Loucy (cell line): ENCODE measurements around the gene FLYWCH2.
A peak's percentile ranks its signal among the peaks of the same experiment; 100 is the strongest.

ENCODE experiments used
- H2AFZ ChIP-seq: fragments of 200-600 bp; sonication (generic); 2 replicates; pipeline ENCODE4 v1.6.0; 2016; ENCODE audit warnings: antibody characterized with exemption, mild to moderate bottlenecking, low read length, moderate library complexity
- H3F3A ChIP-seq: fragments of 200-600 bp; 2 replicates; pipeline ENCODE4 v1.6.0; 2016; ENCODE audit warnings: antibody characterized with exemption, low read depth, mild to moderate bottlenecking
- H3K27me3 ChIP-seq: fragments of 200-600 bp; sonication (generic); 2 replicates; pipeline ENCODE4 v1.6.1; 2014; ENCODE audit warnings: low read length, mild to moderate bottlenecking; ENCODE audit not compliant: insufficient read depth, poor library complexity, severe bottlenecking
- H3K36me3 ChIP-seq: fragments of 200-600 bp; sonication (generic); 2 replicates; pipeline ENCODE4 v1.6.1; 2016; ENCODE audit warnings: low read length; ENCODE audit not compliant: insufficient read depth
- H3K4me1 ChIP-seq: fragments of 200-600 bp; sonication (generic); 2 replicates; pipeline ENCODE4 v1.5.1; 2014; ENCODE audit warnings: low read length, mild to moderate bottlenecking; ENCODE audit not compliant: insufficient read depth, poor library complexity, severe bottlenecking
- H3K4me2 ChIP-seq: fragments of 200-600 bp; sonication (generic); 2 replicates; pipeline ENCODE4 v1.6.0; 2014; ENCODE audit warnings: antibody characterized with exemption, low read length, low read depth, mild to moderate bottlenecking; ENCODE audit not compliant: poor library complexity, severe bottlenecking
- H3K4me3 ChIP-seq: fragments of 200-600 bp; sonication (generic); 2 replicates; pipeline ENCODE4 v1.5.1; 2014; ENCODE audit warnings: low read length, mild to moderate bottlenecking, mixed read lengths; ENCODE audit not compliant: poor library complexity, severe bottlenecking
- H3K79me2 ChIP-seq: fragments of 200-600 bp; sonication (generic); 2 replicates; pipeline ENCODE4 v1.6.1; 2014; ENCODE audit warnings: low read length; ENCODE audit not compliant: insufficient read depth
- H3K9ac ChIP-seq: fragments of 200-600 bp; sonication (generic); 2 replicates; pipeline ENCODE4 v1.6.0; 2014; ENCODE audit warnings: mild to moderate bottlenecking, low read depth, low read length, moderate library complexity; ENCODE audit not compliant: poor library complexity, severe bottlenecking
- H3K9me2 ChIP-seq: fragments of 200-600 bp; sonication (generic); replicated peaks from 2 replicates; pipeline ENCODE4 v1.6.1; 2016; ENCODE audit warnings: low read depth, low read length, mixed read lengths
- H3K9me3 ChIP-seq: fragments of 200-600 bp; sonication (generic); 2 replicates; pipeline ENCODE4 v1.6.1; 2014; ENCODE audit warnings: mild to moderate bottlenecking, antibody characterized with exemption, low read length, low read depth; ENCODE audit not compliant: insufficient read depth
- H4K20me1 ChIP-seq: fragments of 200-600 bp; sonication (generic); 2 replicates; pipeline ENCODE4 v1.6.0; 2014; ENCODE audit warnings: antibody characterized with exemption, low read length, mild to moderate bottlenecking; ENCODE audit not compliant: insufficient read depth, poor library complexity, severe bottlenecking
- CTCF ChIP-seq: fragments of 200-600 bp; sonication (generic); conservative IDR thresholded peaks from 2 replicates; pipeline ENCODE4 v1.5.1; 2014; ENCODE audit warnings: mild to moderate bottlenecking, antibody characterized with exemption, low read length
- EZH2phosphoT487 ChIP-seq: fragments of 200-600 bp; IDR thresholded peaks from 2 replicates; pipeline ENCODE4 v1.6.1; 2018; ENCODE audit warnings: antibody characterized with exemption, mild to moderate bottlenecking, moderate library complexity, borderline replicate concordance

FLYWCH2 gene

GRCh38 chr16:2842340-2843000, 40.5 kb upstream of the FLYWCH2 start:
- H2AFZ ChIP-seq: no peak overlapping the region

GRCh38 chr16:2843526-2843925, 39.5 kb upstream of the FLYWCH2 start:
- Histone ChIP-seq H3F3A (no peaks in the 10 kb centered on the region), H3K27me3 (no peaks in the 10 kb centered on the region), H3K4me2 (no peak overlapping the region), H3K79me2 (no peaks in the 10 kb centered on the region), H3K36me3 (no peaks in the 10 kb centered on the region), H4K20me1 (no peaks in the 10 kb centered on the region), H2AFZ (no peak overlapping the region), H3K9me2 (no peaks in the 10 kb centered on the region), H3K4me1 (no peaks in the 10 kb centered on the region), H3K9ac (no peak overlapping the region), H3K9me3 (no peaks in the 10 kb centered on the region), H3K4me3 (no peak overlapping the region)
- TF ChIP-seq EZH2phosphoT487: no peak
- no peak for TF ChIP-seq CTCF

More at GRCh38 chr16:2842340-2843000, 40.5 kb upstream of the FLYWCH2 start:
- H3K9ac ChIP-seq: no peak overlapping the region
- H3K4me2 ChIP-seq: no peak overlapping the region
- H3F3A ChIP-seq: no peaks in the 10 kb centered on the region
- H3K27me3 ChIP-seq: no peaks in the 10 kb centered on the region
- no peaks in the 10 kb centered on the region for H3K79me2 ChIP-seq
- no peaks in the 10 kb centered on the region for H3K9me3 ChIP-seq
- TF ChIP-seq EZH2phosphoT487: no peak
- peak; percentile 54 for TF ChIP-seq CTCF
- H4K20me1 ChIP-seq: no peaks in the 10 kb centered on the region
- no peaks in the 10 kb centered on the region for H3K36me3 ChIP-seq
- H3K4me1 ChIP-seq: no peaks in the 10 kb centered on the region
- H3K9me2 ChIP-seq: no peaks in the 10 kb centered on the region
- no peak overlapping the region for H3K4me3 ChIP-seq

GRCh38 chr16:2845116-2845515, 37.9 kb upstream of the FLYWCH2 start:
- H2AFZ ChIP-seq: no peak overlapping the region
- H4K20me1 ChIP-seq: no peaks in the 10 kb centered on the region
- no peaks in the 10 kb centered on the region for H3K9me3 ChIP-seq
- no peak overlapping the region for H3K4me3 ChIP-seq
- no peaks in the 10 kb centered on the region for H3K4me1 ChIP-seq
- no peaks in the 10 kb centered on the region for H3F3A ChIP-seq
- H3K9me2 ChIP-seq: no peaks in the 10 kb centered on the region
- no peak overlapping the region for H3K4me2 ChIP-seq
- TF ChIP-seq CTCF (no peak), EZH2phosphoT487 (no peak)
- H3K79me2 ChIP-seq: no peaks in the 10 kb centered on the region
- H3K36me3 ChIP-seq: no peaks in the 10 kb centered on the region
- no peak overlapping the region for H3K9ac ChIP-seq
- no peaks in the 10 kb centered on the region for H3K27me3 ChIP-seq
